GM19035 (cell line): ENCODE data around the gene ZNRD2.
A peak's percentile ranks its signal among the peaks of the same experiment; 100 is the strongest.
"Not testable (repeated sequence)": the region's sequence is repeated elsewhere in the genome, so short reads cannot be mapped to it uniquely, and the experiment has no call there.

Source experiments
- ATAC-seq: cut with Tn5 transposase; IDR thresholded peaks from one replicate; pipeline ENCODE4 v1.9.1; 2021; ENCODE audit not compliant: unreplicated experiment

ZNRD2 gene

GRCh38 chr11:65569973-65570918, at the start of gene ZNRD2:
Gene ZNRD2, plus strand, starts transcription at chr11:65570477. Its CDS starts 15 bp downstream, at chr11:65570492.
- ATAC-seq: peak; percentile 63

- not testable (repeated sequence) for ATAC-seq
Measured at GRCh38 chr11:65521777-65522521, 48.3 kb upstream of the ZNRD2 start.

GRCh38 chr11:65522718-65523630, 47.3 kb upstream of the ZNRD2 start:
- ATAC-seq: not testable (repeated sequence)

- not testable (repeated sequence) for ATAC-seq
Measured at GRCh38 chr11:65523631-65523968, 46.7 kb upstream of the ZNRD2 start.

- ATAC-seq: no peak
Measured at GRCh38 chr11:65524014-65524740, 46.1 kb upstream of the ZNRD2 start.

- ATAC-seq: peak; percentile 66
Measured at GRCh38 chr11:65524741-65525545, 45.3 kb upstream of the ZNRD2 start, which contains the start of gene SCYL1. Gene SCYL1, plus strand, starts transcription at chr11:65525083. Its CDS starts 71 bp downstream, at chr11:65525154.

- ATAC-seq: no peak
Measured at GRCh38 chr11:65525546-65526480, 44.5 kb upstream of the ZNRD2 start.

- ATAC-seq: no peak
Measured at GRCh38 chr11:65526744-65527143, 43.5 kb upstream of the ZNRD2 start.

GRCh38 chr11:65528819-65529350, 41.4 kb upstream of the ZNRD2 start:
- ATAC-seq: no peak

GRCh38 chr11:65529475-65530156, 40.7 kb upstream of the ZNRD2 start:
- ATAC-seq: no peak

- ATAC-seq: no peak
Measured at GRCh38 chr11:65530157-65530496, 40.1 kb upstream of the ZNRD2 start.

- ATAC-seq: no peak
Measured at GRCh38 chr11:65532388-65533064, 37.8 kb upstream of the ZNRD2 start.

GRCh38 chr11:65535102-65535501, 35.2 kb upstream of the ZNRD2 start:
- no peak for ATAC-seq

- no peak for ATAC-seq
Measured at GRCh38 chr11:65536412-65537295, 33.6 kb upstream of the ZNRD2 start.

- ATAC-seq: no peak
Measured at GRCh38 chr11:65537296-65537597, 33.0 kb upstream of the ZNRD2 start.

GRCh38 chr11:65537620-65538231, 32.6 kb upstream of the ZNRD2 start:
- no peak for ATAC-seq
